Measurements from ENCODE around the gene RSRC1. TPM values are rescaled to one million over a fixed set of nuclear protein-coding genes. Genes with fewer than 3 reads are reported as not detected.

RSRC1 gene
- total and polyA plus RNA-seq, 2 of the 13 experiments (the other 11 are each of a cell fraction or from before 2014, with no cell fraction given), result 4.9 to 63.0 TPM

- no peaks in the 10 kb centered on the region for H3K9me3 ChIP-seq (ENCODE audit: low read length)
- H3K9ac ChIP-seq (ENCODE audit: insufficient read depth, low read depth, low read length), result no peak overlapping the region
- H2AFZ ChIP-seq (ENCODE audit: low read length), result no peak overlapping the region
- H3K4me1 ChIP-seq (ENCODE audit: insufficient read depth, low read length), result no peaks in the 10 kb centered on the region
- no peak overlapping the region for H3K27ac ChIP-seq (ENCODE audit: extremely low read length, insufficient read depth, low read length)
- DNase-seq (ENCODE audit: low spot score), result no peak
- ChIA-PET CTCF (ENCODE audit: low intra/inter-chr PET ratio, low total read pairs) (no interaction called here), POLR2A (no interaction called here)
- FAIRE-seq, result no peak
- 0 out of 5 replicates have a peak, but pooled peaks cover 0 to 1% of the 10 kb centered on the region in 2 experiments for H3K36me3 ChIP-seq (replicated peaks in 1 of 2; ENCODE audit: control insufficient read depth in 1 of 2, insufficient read depth in 2 of 2, low read length in 2 of 2)
- intact Hi-C loops (cut with micrococcal nuclease; ENCODE audit: unreplicated experiment), result no loop called here
- in situ Hi-C loops (cut with HindIII; ENCODE audit: extremely low pct_ligation_motif_present, low pct_unique_long_range_greater_than_20kb), result no loop called here
- no peak for ATAC-seq
- no peak overlapping the region for H3K4me2 ChIP-seq (ENCODE audit: low read depth, low read length)
- 99% methylated on average over 2 of the region's 2 CpGs for WGBS (ENCODE audit: low lambda C conversion rate)
- no peaks in the 10 kb centered on the region for H3K79me2 ChIP-seq (ENCODE audit: insufficient read depth, low read length)
- no peaks in the 10 kb centered on the region for H4K20me1 ChIP-seq (ENCODE audit: insufficient read depth, low read length)
- no peak overlapping the region for H3K4me3 ChIP-seq (replicated peaks in 1 of 3; ENCODE audit: insufficient read depth in 1 of 3, low read depth in 2 of 3, low read length in 3 of 3)
- no TSS peak for BruUV-seq (replicated peaks)
- no peaks in the 10 kb centered on the region for H3K27me3 ChIP-seq (ENCODE audit: control insufficient read depth in 1 of 2, insufficient read depth in 2 of 2, low read length in 2 of 2)
- TF ChIP-seq ZNF350 (CRISPR knock-in tag; IDR thresholded peaks at IDR 0.05; ENCODE audit: borderline replicate concordance, low read depth) (no peak), CEBPG (CRISPR knock-in tag; IDR thresholded peaks at IDR 0.05) (no peak), ZNF333 (CRISPR knock-in tag; IDR thresholded peaks at IDR 0.05; ENCODE audit: borderline replicate concordance) (no peak), ZNF446 (CRISPR knock-in tag; IDR thresholded peaks at IDR 0.05) (no peak), ZNF879 (CRISPR knock-in tag; IDR thresholded peaks at IDR 0.05) (no peak), MLXIP (CRISPR knock-in tag; IDR thresholded peaks at IDR 0.05; ENCODE audit: borderline replicate concordance) (no peak), MIER3 (CRISPR knock-in tag; IDR thresholded peaks at IDR 0.05; ENCODE audit: borderline replicate concordance) (no peak), SP5 (CRISPR knock-in tag; IDR thresholded peaks at IDR 0.05; ENCODE audit: borderline replicate concordance, low read depth) (no peak), POLR2AphosphoS5 (IDR thresholded peaks at IDR 0.05; ENCODE audit: low read depth, low read length) (no peak), ZNF407 (CRISPR knock-in tag; IDR thresholded peaks at IDR 0.05; ENCODE audit: not compliant biosample characterization) (no peak), ZSCAN21 (CRISPR knock-in tag; IDR thresholded peaks at IDR 0.05; ENCODE audit: borderline replicate concordance) (no peak), ATF7 (IDR thresholded peaks at IDR 0.05) (no peak), ATF7 (CRISPR knock-in tag; IDR thresholded peaks at IDR 0.05) (no peak), HOXA5 (CRISPR knock-in tag; IDR thresholded peaks at IDR 0.05) (no peak)
These were observed 56.3 kb downstream of the RSRC1 start for GRCh38 chr3:158166223-158166622.

Data from HepG2 (cell line).